ENCODE data around the gene S100P. TPM values are rescaled to one million over a fixed set of nuclear protein-coding genes. Genes with fewer than 3 reads are reported as not detected.

Gene S100P
- total RNA-seq, 1 experiment from 2014 or later = 365 TPM

DNA sequence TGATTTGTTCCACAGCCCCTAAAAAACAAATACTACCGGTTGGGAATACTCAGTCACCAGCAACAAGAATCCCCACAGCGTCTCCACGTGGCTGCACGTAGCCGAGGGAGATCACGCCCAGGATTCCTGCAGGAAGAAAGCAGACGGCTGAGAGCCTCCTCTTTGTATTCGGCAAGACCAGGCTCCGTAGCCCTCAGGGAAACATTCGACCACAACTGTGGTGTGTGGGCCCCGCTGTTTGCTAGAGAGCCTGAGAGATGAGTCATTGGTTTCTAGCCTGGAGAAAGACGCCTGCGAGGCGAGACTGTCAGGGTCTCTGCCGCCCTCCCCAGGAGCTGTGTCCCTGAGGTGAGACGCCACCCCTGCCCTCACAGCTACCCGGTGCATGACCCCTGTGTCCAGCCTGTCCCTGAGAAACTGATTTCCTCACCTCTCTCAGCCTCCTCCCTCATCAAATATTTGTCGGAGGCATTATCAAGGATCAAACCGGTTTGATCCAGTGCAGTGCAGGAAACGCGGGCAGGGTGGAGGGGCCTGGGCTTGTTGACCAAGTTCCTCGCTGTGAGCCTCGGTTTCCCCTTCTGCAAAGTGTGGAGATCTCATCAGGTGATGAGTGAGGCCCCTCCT, 4.7 kb upstream of the S100P start:
- peak overlapping the region; percentile 60 for H3K4me3 Mint-ChIP-seq (ENCODE audit: low read depth, unreplicated experiment)
- no peaks in the 10 kb centered on the region for H3K9me3 Mint-ChIP-seq (ENCODE audit: low read depth, unreplicated experiment)
- intact Hi-C loops (cut with micrococcal nuclease; ENCODE audit: unreplicated experiment) = loop anchor here (2.0 kb wide), 1 partner anchor 14 kb away; a partner anchor contains a TSS
- H3K36me3 Mint-ChIP-seq (ENCODE audit: insufficient read depth, unreplicated experiment) = peaks cover 42% of the 10 kb centered on the region
- H3K27ac Mint-ChIP-seq (ENCODE audit: unreplicated experiment) = peak overlapping the region; percentile 96
- no TSS peak for BruUV-seq (replicated peaks)
- CTCF ChIA-PET = interaction anchor here (0.6 to 3.1 kb wide), 2 partner anchors 14 to 1103 kb away, joined by 5 to 26 read pairs; no protein-coding TSS in a partner anchor
- no peaks in the 10 kb centered on the region for H3K27me3 Mint-ChIP-seq (ENCODE audit: unreplicated experiment)
- TF ChIP-seq, protein P1, sequence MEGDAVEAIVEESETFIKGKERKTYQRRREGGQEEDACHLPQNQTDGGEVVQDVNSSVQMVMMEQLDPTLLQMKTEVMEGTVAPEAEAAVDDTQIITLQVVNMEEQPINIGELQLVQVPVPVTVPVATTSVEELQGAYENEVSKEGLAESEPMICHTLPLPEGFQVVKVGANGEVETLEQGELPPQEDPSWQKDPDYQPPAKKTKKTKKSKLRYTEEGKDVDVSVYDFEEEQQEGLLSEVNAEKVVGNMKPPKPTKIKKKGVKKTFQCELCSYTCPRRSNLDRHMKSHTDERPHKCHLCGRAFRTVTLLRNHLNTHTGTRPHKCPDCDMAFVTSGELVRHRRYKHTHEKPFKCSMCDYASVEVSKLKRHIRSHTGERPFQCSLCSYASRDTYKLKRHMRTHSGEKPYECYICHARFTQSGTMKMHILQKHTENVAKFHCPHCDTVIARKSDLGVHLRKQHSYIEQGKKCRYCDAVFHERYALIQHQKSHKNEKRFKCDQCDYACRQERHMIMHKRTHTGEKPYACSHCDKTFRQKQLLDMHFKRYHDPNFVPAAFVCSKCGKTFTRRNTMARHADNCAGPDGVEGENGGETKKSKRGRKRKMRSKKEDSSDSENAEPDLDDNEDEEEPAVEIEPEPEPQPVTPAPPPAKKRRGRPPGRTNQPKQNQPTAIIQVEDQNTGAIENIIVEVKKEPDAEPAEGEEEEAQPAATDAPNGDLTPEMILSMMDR (IDR thresholded peaks at IDR 0.05; ENCODE audit: unreplicated experiment) = no peak
- H3K4me1 Mint-ChIP-seq (ENCODE audit: low read depth, unreplicated experiment) = peaks cover 38% of the 10 kb centered on the region
- DNase-seq = peak; percentile 78

DNA sequence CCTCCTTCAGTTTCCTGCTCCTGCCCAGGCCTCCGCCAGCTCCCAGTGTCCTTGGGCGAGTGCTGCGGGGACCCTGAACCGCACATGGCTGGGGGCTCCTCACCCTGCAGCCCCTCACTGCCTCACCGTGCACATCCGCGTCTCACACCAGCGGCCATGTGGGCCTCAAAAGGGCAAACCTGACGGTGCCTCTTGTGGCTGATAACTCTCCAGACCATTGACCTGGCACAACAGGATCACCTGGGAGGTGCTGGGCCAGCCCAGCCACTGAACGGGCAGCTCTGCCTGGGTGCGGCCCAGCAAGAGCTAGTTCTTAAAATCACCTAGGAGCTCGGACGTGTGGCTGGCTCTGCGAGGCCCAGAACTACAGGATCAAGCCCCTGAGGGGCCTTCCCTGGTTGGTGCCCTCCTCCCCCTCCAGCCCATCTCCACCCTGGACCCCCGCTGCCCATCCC, 4.1 kb upstream of the S100P start:
- H3K36me3 Mint-ChIP-seq (ENCODE audit: insufficient read depth, unreplicated experiment) = peaks cover 47% of the 10 kb centered on the region
- no TSS peak for BruUV-seq (replicated peaks)
- peaks cover 38% of the 10 kb centered on the region for H3K4me1 Mint-ChIP-seq (ENCODE audit: low read depth, unreplicated experiment)
- H3K27ac Mint-ChIP-seq (ENCODE audit: unreplicated experiment) = peak overlapping the region; percentile 96
- no peaks in the 10 kb centered on the region for H3K9me3 Mint-ChIP-seq (ENCODE audit: low read depth, unreplicated experiment)
- peak; percentile 43 for DNase-seq
- intact Hi-C loops (cut with micrococcal nuclease; ENCODE audit: unreplicated experiment) = loop anchor here (2.0 kb wide), 1 partner anchor 15 kb away; a partner anchor contains a TSS
- TF ChIP-seq, protein P1 (IDR thresholded peaks at IDR 0.05; ENCODE audit: unreplicated experiment) = no peak
- H3K27me3 Mint-ChIP-seq (ENCODE audit: unreplicated experiment) = no peaks in the 10 kb centered on the region
- H3K4me3 Mint-ChIP-seq (ENCODE audit: low read depth, unreplicated experiment) = peak overlapping the region; percentile 60
- CTCF ChIA-PET = interaction anchor here (3.1 kb wide), 1 partner anchor 14 kb away, joined by 26 read pairs; no protein-coding TSS in a partner anchor

DNA sequence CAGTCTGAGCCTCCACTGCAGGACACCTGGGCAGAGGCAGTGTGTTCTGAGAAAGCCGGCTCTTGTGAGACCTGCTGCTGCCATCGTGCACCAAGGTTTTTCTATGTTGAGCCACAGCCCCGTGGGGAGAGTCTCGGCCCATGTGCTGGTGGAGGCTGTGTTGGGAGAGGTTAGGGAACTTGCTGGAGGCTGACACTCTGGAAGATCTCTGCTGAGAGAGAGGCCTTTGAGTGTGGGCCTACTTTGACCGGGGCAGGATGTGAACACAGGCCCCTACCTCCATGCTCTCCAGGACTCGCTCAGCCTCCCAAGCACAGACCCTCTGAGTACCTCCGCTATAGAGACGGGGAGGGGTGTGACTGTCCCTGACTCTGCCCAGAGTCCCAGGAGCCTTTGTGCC, 1.3 kb upstream of the S100P start:
- Mint-ChIP-seq H3K4me3 (ENCODE audit: low read depth, unreplicated experiment) (peak overlapping the region; percentile 98), H3K27ac (ENCODE audit: unreplicated experiment) (peak overlapping the region; percentile 98), H3K27me3 (ENCODE audit: unreplicated experiment) (no peaks in the 10 kb centered on the region), H3K36me3 (ENCODE audit: insufficient read depth, unreplicated experiment) (peaks cover 70% of the 10 kb centered on the region), H3K4me1 (ENCODE audit: low read depth, unreplicated experiment) (peaks cover 46% of the 10 kb centered on the region), H3K9me3 (ENCODE audit: low read depth, unreplicated experiment) (no peaks in the 10 kb centered on the region)
- TF ChIP-seq, protein P1 (IDR thresholded peaks at IDR 0.05; ENCODE audit: unreplicated experiment) = no peak
- no peak for DNase-seq
- intact Hi-C loops (cut with micrococcal nuclease; ENCODE audit: unreplicated experiment) = no loop called here
- BruUV-seq (replicated peaks) = no TSS peak
- CTCF ChIA-PET = no interaction called here

DNA sequence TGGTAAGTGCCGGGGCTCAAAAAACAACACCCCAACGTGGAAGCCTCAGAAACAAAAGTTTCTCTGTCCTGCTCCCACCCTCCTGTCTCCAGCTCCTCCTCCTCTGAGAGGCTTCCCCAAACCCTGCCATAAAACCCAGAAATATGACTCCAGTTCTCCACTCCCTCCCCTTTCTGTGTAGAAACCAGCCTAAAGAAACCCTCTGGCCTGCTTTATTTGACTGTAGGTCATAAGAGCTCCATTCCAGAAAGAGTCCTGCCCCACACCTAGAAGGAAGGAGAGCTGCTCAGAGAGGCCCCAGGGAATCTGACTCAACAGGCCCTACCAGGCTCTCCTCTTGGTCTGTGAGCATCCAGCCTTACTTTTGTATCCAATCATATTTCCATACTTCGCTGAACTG, 872 bp upstream of the S100P start:
- peak; percentile 25 for DNase-seq
- CTCF ChIA-PET = no interaction called here
- Mint-ChIP-seq H3K36me3 (ENCODE audit: insufficient read depth, unreplicated experiment) (peaks cover 72% of the 10 kb centered on the region), H3K4me1 (ENCODE audit: low read depth, unreplicated experiment) (peaks cover 42% of the 10 kb centered on the region), H3K27me3 (ENCODE audit: unreplicated experiment) (no peaks in the 10 kb centered on the region), H3K9me3 (ENCODE audit: low read depth, unreplicated experiment) (no peaks in the 10 kb centered on the region), H3K4me3 (ENCODE audit: low read depth, unreplicated experiment) (peak overlapping the region; percentile 98), H3K27ac (ENCODE audit: unreplicated experiment) (peak overlapping the region; percentile 98)
- intact Hi-C loops (cut with micrococcal nuclease; ENCODE audit: unreplicated experiment) = no loop called here
- TF ChIP-seq, protein P1 (IDR thresholded peaks at IDR 0.05; ENCODE audit: unreplicated experiment) = no peak
- no TSS peak for BruUV-seq (replicated peaks)

Measured in Calu3 (cell line).